K562 treated with DMSO at 1 percent for 4 hours (cell line): ENCODE measurements around the gene RCBTB2. TPM values are rescaled to one million over a fixed set of nuclear protein-coding genes. Genes with fewer than 3 reads are reported as not detected.

Experiments
- total RNA-seq: library from RNA; unstranded; fragments of 300-600 nt; gene quantifications from 2 replicates; pipeline ENCODE4 v1.2.3, GENCODE V29; 2022; ENCODE audit not compliant: insufficient read depth

The RCBTB2 gene
- total RNA-seq = 1.1 and 5.1 TPM in 2 replicates

DNA sequence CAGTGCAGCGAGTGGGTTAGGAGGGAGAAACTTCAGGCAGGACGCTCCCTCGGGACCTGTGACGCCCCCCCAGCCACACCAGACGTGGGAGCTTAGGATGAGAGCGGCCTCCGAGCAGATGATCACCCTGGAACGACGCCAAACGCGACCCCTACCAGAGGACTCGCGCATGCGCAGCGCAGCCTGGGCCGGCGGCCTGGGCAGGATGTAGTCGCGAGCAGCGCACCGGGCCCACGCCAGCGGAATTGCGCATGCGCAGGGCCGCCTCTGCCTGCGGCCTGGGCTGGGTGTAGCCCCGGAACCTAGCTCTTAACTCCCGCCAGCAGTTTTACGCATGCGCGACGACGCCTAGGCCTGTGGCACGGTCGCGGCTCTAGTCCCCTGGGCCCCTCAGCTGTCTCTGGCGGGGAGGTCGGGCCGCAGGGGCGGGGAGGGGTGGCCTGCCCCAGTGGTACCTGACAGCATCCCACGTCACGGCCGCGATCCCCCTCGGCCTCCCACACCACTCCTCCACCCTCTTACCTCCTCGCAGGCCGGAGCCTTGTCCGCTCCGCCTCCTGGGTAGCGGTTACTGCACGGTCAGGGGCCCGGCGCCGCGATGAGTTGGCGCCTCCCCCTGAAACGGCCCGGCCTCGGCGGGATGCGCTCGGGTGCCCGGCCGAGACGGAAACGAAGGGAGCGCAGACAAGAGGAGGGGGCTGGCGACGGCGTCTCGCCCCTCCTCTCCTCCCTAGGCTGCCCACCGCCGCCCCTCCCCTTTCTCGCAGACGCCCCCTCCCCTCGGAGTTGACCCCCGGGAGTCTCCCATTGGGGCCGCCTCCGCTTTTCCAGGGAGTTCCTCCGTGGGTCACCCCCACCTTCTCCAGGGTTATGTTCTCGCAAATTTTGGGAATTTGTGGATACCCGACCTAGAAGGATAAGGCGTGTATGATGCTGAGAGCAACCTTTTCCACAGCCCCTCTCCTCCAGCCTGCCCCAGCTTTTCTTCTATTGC is at the start of gene RCBTB2:
Gene RCBTB2 (minus strand): TSS at position 575 of the 994 bp plus-strand sequence. CDS start 11,141 bp downstream, outside the sequence.

Other genes with a start within 250 kb of the RCBTB2 start
- 14.0 TPM in 2 replicates for gene RB1, start 229.3 kb downstream of the RCBTB2 start, total RNA-seq
- gene LPAR6, start 120.0 kb downstream of the RCBTB2 start, total RNA-seq = not detected in 2 replicates
- gene CYSLTR2, start 120.8 kb upstream of the RCBTB2 start, total RNA-seq = not detected in 2 replicates